ENCODE data around the gene ZFPL1. TPM values are rescaled to one million over a fixed set of nuclear protein-coding genes. Genes with fewer than 3 reads are reported as not detected.

The ZFPL1 gene
- total and polyA plus RNA-seq, 9 of the 15 experiments (the other 6 are each of a cell fraction or from before 2014, with no cell fraction given): 3.7 to 37.5 (median 22.7) TPM

DNA sequence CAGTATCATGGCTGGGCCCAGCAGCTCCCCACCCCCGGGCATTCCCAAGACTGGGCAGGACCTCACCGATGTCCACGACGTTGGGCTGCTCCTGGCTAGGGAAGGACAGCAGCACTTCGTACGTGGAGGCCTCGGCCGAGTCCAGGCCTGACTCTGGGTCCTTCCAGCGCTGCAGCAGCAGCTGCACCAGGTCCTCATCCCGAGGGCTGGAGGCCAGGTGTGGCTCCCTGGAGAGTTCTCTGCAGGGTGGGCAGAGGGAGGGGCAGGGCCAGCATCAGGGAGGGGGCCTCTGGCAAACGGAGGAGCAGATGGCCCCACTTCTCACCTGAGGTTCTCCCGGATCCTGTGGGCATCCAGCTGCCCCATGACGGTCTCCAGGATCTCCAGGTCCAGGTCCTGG, 26.0 kb upstream of the ZFPL1 start:
- Histone ChIP-seq H3K9ac (ENCODE audit: insufficient read depth in 1 of 2, low read depth in 2 of 2, low read length in 2 of 2) (no peak overlapping the region), H3K4me1 (replicated peaks in 1 of 2; ENCODE audit: control insufficient read depth in 2 of 2, insufficient read depth in 2 of 2, low read length in 2 of 2) (peaks cover 14 to 27% of the 10 kb centered on the region in 2 experiments; a peak in 4 of 5 replicates), H3K4me2 (ENCODE audit: insufficient read depth, low read length) (no peak overlapping the region), H3K27me3 (ENCODE audit: control insufficient read depth in 2 of 2, insufficient read depth in 2 of 2, low read length in 2 of 2) (no peaks in the 10 kb centered on the region; a peak in 2 of 5 replicates), H3K79me2 (ENCODE audit: control insufficient read depth, insufficient read depth, low read length) (no peaks in the 10 kb centered on the region), H4K20me1 (replicated peaks; ENCODE audit: control insufficient read depth, insufficient read depth, low read length) (no peaks in the 10 kb centered on the region), H2AFZ (ENCODE audit: low read depth, low read length) (no peak overlapping the region), H3K4me3 (no peak overlapping the region), H3K36me3 (ENCODE audit: control insufficient read depth, insufficient read depth, low read length) (no peaks in the 10 kb centered on the region), H3K9me1 (ENCODE audit: control insufficient read depth, insufficient read depth, low read length) (no peaks in the 10 kb centered on the region), H3K9me3 (replicated peaks; ENCODE audit: control insufficient read depth, insufficient read depth, low read depth, low read length) (no peaks in the 10 kb centered on the region), H3K27ac (ENCODE audit: extremely low read depth, low read depth, low read length) (no peak overlapping the region)
- DNase-seq (ENCODE audit: extremely low read depth in 1 of 4, low spot score in 3 of 4) (no peak), FAIRE-seq (no peak), ATAC-seq (no peak)
- ChIA-PET CTCF (ENCODE audit: low intra/inter-chr PET ratio) (no interaction called here), POLR2A (interaction anchor here (0.6 to 1.6 kb wide), 3 partner anchors 18 to 35 kb away, joined by 3 to 6 read pairs (median 3); no protein-coding TSS in a partner anchor)
- no peak for TF ChIP-seq FOXJ2 (tag; IDR thresholded peaks at IDR 0.05)
- TF ChIP-seq IRF1 (CRISPR knock-in tag; IDR thresholded peaks at IDR 0.05; ENCODE audit: borderline replicate concordance): no peak
- intact Hi-C loops (cut with micrococcal nuclease) (no loop called here), in situ Hi-C loops (cut with MboI) (no loop called here)
- no TSS peak for BruUV-seq (replicated peaks)
- WGBS (ENCODE audit: insufficient coverage, low coverage, missing lambda C conversion rate): 47% methylated on average over 10 of the region's 13 CpGs

- Histone ChIP-seq H3K4me1 (replicated peaks in 1 of 2; ENCODE audit: control insufficient read depth in 2 of 2, insufficient read depth in 2 of 2, low read length in 2 of 2) (peaks cover 14 to 22% of the 10 kb centered on the region in 2 experiments; a peak in 4 of 5 replicates), H3K4me3 (no peak within 1 kb of the TSS), H3K9ac (ENCODE audit: insufficient read depth in 1 of 2, low read depth in 2 of 2, low read length in 2 of 2) (peak within 1 kb of the TSS in 1 of 2 experiments; percentile 69; a peak in 2 of 4 replicates), H3K9me3 (replicated peaks; ENCODE audit: control insufficient read depth, insufficient read depth, low read depth, low read length) (no peaks in the 10 kb centered on the region), H3K4me2 (ENCODE audit: insufficient read depth, low read length) (no peak within 1 kb of the TSS), H2AFZ (ENCODE audit: low read depth, low read length) (no peak within 1 kb of the TSS), H3K27me3 (ENCODE audit: control insufficient read depth in 2 of 2, insufficient read depth in 2 of 2, low read length in 2 of 2) (no peaks in the 10 kb centered on the region; a peak in 2 of 5 replicates), H3K27ac (ENCODE audit: extremely low read depth, low read depth, low read length) (no peak within 1 kb of the TSS), H4K20me1 (replicated peaks; ENCODE audit: control insufficient read depth, insufficient read depth, low read length) (no peaks in the 10 kb centered on the region), H3K9me1 (ENCODE audit: control insufficient read depth, insufficient read depth, low read length) (no peaks in the 10 kb centered on the region), H3K79me2 (ENCODE audit: control insufficient read depth, insufficient read depth, low read length) (no peaks in the 10 kb centered on the region), H3K36me3 (ENCODE audit: control insufficient read depth, insufficient read depth, low read length) (no peaks in the 10 kb centered on the region)
- FAIRE-seq (no peak), ATAC-seq (no peak), DNase-seq (ENCODE audit: extremely low read depth in 1 of 4, low spot score in 3 of 4) (no peak)
- 55% methylated on average over 5 of the region's 8 CpGs for WGBS (ENCODE audit: insufficient coverage, low coverage, missing lambda C conversion rate)
- POLR2A ChIA-PET: interaction anchor here (1.6 kb wide), 1 partner anchor 17 kb away, joined by 6 read pairs; no protein-coding TSS in a partner anchor
- in situ Hi-C loops (cut with MboI) (no loop called here), intact Hi-C loops (cut with micrococcal nuclease) (no loop called here)
- CTCF ChIA-PET (ENCODE audit: low intra/inter-chr PET ratio): no interaction called here
- no TSS peak for BruUV-seq (replicated peaks)
- TF ChIP-seq RCOR1 (IDR thresholded peaks at IDR 0.05; ENCODE audit: borderline replicate concordance in 1 of 2, low read depth in 2 of 2, low read length in 2 of 2) (no peak), MBD1 (CRISPR knock-in tag; IDR thresholded peaks at IDR 0.05) (no peak), SIN3B (IDR thresholded peaks at IDR 0.05; ENCODE audit: low read depth) (no peak), STAG1 (CRISPR knock-in tag; IDR thresholded peaks at IDR 0.05; ENCODE audit: borderline replicate concordance) (no peak), ETS1 (conservative IDR thresholded peaks at IDR 0.05; ENCODE audit: control insufficient read depth, low read depth, low read length) (no peak), PHTF2 (CRISPR knock-in tag; IDR thresholded peaks at IDR 0.05) (no peak)
- TF ChIP-seq, protein P1, sequence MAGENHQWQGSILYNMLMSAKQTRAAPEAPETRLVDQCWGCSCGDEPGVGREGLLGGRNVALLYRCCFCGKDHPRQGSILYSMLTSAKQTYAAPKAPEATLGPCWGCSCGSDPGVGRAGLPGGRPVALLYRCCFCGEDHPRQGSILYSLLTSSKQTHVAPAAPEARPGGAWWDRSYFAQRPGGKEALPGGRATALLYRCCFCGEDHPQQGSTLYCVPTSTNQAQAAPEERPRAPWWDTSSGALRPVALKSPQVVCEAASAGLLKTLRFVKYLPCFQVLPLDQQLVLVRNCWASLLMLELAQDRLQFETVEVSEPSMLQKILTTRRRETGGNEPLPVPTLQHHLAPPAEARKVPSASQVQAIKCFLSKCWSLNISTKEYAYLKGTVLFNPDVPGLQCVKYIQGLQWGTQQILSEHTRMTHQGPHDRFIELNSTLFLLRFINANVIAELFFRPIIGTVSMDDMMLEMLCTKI (IDR thresholded peaks at IDR 0.05; ENCODE audit: partially characterized antibody): no peak
Measured at GRCh38 chr11:65058419-65059054, 25.5 kb upstream of the ZFPL1 start, which contains the start of gene NAALADL1. Gene NAALADL1 (minus strand): TSS chr11:65058553. CDS start chr11:65058521, 32 bp downstream.

Data from K562 (cell line).